ENCODE measurements around the gene PHIP.

Gene PHIP

GRCh38 chr6:79045966-79046365, 32.1 kb downstream of the PHIP start:
- POLR2A ChIA-PET = no interaction called here
- no peak overlapping the region for H3K4me3 ChIP-seq (ENCODE audit: low read depth, low read length)
- TF ChIP-seq, protein P1, sequence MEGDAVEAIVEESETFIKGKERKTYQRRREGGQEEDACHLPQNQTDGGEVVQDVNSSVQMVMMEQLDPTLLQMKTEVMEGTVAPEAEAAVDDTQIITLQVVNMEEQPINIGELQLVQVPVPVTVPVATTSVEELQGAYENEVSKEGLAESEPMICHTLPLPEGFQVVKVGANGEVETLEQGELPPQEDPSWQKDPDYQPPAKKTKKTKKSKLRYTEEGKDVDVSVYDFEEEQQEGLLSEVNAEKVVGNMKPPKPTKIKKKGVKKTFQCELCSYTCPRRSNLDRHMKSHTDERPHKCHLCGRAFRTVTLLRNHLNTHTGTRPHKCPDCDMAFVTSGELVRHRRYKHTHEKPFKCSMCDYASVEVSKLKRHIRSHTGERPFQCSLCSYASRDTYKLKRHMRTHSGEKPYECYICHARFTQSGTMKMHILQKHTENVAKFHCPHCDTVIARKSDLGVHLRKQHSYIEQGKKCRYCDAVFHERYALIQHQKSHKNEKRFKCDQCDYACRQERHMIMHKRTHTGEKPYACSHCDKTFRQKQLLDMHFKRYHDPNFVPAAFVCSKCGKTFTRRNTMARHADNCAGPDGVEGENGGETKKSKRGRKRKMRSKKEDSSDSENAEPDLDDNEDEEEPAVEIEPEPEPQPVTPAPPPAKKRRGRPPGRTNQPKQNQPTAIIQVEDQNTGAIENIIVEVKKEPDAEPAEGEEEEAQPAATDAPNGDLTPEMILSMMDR (IDR thresholded peaks at IDR 0.05; ENCODE audit: insufficient read depth, low read length, missing control alignments) = no peak
- CTCF ChIA-PET = interaction anchor here (0.9 kb wide), 1 partner anchor 13 kb away, joined by 3 read pairs; no protein-coding TSS in a partner anchor
- no peak for DNase-seq (ENCODE audit: low read depth, low spot score)

GRCh38 chr6:79042799-79043126, 35.3 kb downstream of the PHIP start:
- POLR2A ChIA-PET = no interaction called here

DNA sequence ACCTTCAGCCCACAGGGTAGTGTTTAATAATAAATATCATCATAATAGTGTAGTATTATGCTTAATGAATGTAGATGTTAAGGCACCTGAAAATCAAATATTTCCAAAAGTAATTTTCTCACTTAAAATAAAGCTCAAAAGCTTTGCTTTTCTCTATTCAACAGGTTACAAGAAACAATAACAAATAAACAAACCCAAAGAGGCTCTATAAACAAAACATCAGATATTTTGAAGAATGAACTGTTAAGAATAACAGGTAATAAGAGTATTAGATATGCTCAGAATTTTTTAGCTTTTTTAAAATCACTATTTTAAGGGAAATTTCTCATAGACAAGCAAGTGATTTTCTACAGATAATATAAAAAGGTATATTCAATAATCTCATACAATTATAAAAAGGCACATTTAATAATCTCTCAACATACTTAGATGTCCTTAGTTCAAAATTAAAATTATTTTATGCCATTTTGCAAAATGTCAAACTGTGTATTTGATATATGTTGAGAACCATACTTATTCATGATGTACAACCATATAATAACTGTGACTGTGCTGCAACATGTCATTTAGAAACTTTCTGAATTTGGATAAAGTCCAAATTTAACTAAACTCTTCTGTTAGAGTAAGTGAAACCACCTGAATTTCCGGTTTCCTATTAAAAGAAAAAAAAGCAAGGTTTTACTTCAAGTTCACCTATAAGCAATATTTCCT, 35.8 kb downstream of the PHIP start:
- no peak overlapping the region for H3K4me3 ChIP-seq (ENCODE audit: low read depth, low read length)
- TF ChIP-seq, protein P1 (IDR thresholded peaks at IDR 0.05; ENCODE audit: insufficient read depth, low read length, missing control alignments) = no peak
- DNase-seq (ENCODE audit: low read depth, low spot score) = no peak
- ChIA-PET CTCF (interaction anchor here (0.8 to 1.3 kb wide), 2 partner anchors 8 to 25 kb away, joined by 3 read pairs; no protein-coding TSS in a partner anchor), POLR2A (no interaction called here)

More at GRCh38 chr6:79042799-79043126, 35.3 kb downstream of the PHIP start:
- TF ChIP-seq, protein P1 (IDR thresholded peaks at IDR 0.05; ENCODE audit: insufficient read depth, low read length, missing control alignments) = no peak
- CTCF ChIA-PET = interaction anchor here (0.8 to 1.3 kb wide), 2 partner anchors 8 to 24 kb away, joined by 3 read pairs; no protein-coding TSS in a partner anchor
- no peak overlapping the region for H3K4me3 ChIP-seq (ENCODE audit: low read depth, low read length)
- DNase-seq (ENCODE audit: low read depth, low spot score) = no peak

GRCh38 chr6:79040083-79040482, 38.0 kb downstream of the PHIP start:
- no peak overlapping the region for H3K4me3 ChIP-seq (ENCODE audit: low read depth, low read length)
- POLR2A ChIA-PET = no interaction called here
- CTCF ChIA-PET = no interaction called here
- TF ChIP-seq, protein P1 (IDR thresholded peaks at IDR 0.05; ENCODE audit: insufficient read depth, low read length, missing control alignments) = no peak
- DNase-seq (ENCODE audit: low read depth, low spot score) = no peak

DNA sequence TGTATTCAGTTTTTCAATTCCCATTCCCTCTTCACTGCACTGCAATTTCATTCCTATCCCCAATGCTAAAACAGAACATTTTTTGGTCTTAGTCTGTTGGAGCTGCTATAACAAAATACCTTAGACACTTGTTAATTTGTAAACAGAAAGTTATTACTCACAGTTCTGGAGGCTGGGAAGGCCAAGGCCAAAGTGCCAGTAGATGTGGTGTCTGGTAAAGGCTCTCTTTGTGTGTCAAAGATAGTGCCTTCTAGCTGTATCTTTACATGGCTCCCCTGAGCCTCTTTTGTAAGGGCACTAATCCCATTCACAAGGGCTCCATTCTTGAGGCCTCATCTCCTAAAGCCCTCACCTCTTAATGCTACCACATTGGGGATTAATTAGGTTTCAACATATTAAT, 40.0 kb downstream of the PHIP start:
- TF ChIP-seq, protein P1 (IDR thresholded peaks at IDR 0.05; ENCODE audit: insufficient read depth, low read length, missing control alignments) = no peak
- ChIA-PET CTCF (interaction anchor here (1.0 to 1.1 kb wide), 2 partner anchors 11 to 34 kb away, joined by 3 to 4 read pairs; no protein-coding TSS in a partner anchor), POLR2A (no interaction called here)
- no peak for DNase-seq (ENCODE audit: low read depth, low spot score)
- no peak overlapping the region for H3K4me3 ChIP-seq (ENCODE audit: low read depth, low read length)

DNA sequence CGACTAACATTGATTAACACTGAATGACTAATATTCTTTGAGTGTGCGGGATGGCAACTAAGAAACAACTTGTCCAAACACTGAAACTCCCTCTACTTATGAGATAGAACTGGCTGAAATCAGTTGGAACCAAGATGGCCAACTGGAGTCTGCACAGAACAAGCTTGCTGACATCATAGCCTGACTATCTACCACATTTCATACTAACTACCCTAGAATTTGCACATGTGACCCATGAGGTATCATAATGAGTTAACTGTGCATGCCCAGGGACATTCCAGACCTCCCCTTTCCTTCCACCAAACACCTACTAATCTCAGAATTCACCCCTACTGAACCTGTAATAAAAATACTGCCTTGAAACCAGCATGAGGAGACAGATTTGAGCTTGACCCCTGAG, 43.2 kb downstream of the PHIP start:
- H3K4me3 ChIP-seq (ENCODE audit: low read depth, low read length) = no peak overlapping the region
- ChIA-PET POLR2A (no interaction called here), CTCF (interaction anchor here (0.6 to 1.1 kb wide), 2 partner anchors 8 to 14 kb away, joined by 3 read pairs; no protein-coding TSS in a partner anchor)
- TF ChIP-seq, protein P1 (IDR thresholded peaks at IDR 0.05; ENCODE audit: insufficient read depth, low read length, missing control alignments) = no peak
- no peak for DNase-seq (ENCODE audit: low read depth, low spot score)
